Coronary artery (tissue), 2 donors: ENCODE data around the gene APOBEC3G.

ENCODE experiments used
- DNase-seq: peaks from one replicate; pipeline ENCODE4 v3.0.0-alpha.2; 2017; ENCODE audit warnings: low spot score
- H3K27ac ChIP-seq, 2 donors: fragments of 200-600 bp; sonication (generic); one replicate each; pipeline ENCODE4 v1.5.1; 2016 to 2019
- H3K4me3 ChIP-seq: fragments of 200-600 bp; sonication (generic); 2 replicates; pipeline ENCODE4 v1.5.1; 2016; ENCODE audit warnings: mild to moderate bottlenecking, moderate library complexity
- TF ChIP-seq, protein P1 (sequence below): fragments of 200-600 bp; sonication (generic); IDR thresholded peaks from one replicate; pipeline ENCODE4 v1.5.1; 2019; ENCODE audit warnings: antibody characterized with exemption

The APOBEC3G gene

DNA sequence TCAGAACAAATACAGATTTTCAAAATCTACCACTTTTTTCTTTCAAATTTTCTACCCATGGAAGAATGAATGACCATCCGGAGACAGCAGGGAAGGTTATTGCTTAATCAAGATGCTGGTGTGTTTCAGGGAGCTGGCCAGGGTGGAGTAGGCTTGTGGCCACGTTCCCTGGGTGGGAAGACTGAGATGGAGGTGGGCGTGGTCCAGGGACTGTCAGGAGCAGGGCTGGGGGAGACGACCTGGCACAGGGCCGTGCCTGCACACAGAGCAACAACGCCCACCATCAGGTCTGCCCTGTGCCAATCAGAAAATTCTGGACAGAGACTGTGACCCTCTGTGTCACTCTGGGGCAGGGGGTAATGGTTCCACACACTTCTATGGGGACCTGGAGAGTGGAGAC, 12.9 kb downstream of the APOBEC3G start:
- DNase-seq, result no peak
- no peak overlapping the region for H3K27ac ChIP-seq
- TF ChIP-seq, protein P1, sequence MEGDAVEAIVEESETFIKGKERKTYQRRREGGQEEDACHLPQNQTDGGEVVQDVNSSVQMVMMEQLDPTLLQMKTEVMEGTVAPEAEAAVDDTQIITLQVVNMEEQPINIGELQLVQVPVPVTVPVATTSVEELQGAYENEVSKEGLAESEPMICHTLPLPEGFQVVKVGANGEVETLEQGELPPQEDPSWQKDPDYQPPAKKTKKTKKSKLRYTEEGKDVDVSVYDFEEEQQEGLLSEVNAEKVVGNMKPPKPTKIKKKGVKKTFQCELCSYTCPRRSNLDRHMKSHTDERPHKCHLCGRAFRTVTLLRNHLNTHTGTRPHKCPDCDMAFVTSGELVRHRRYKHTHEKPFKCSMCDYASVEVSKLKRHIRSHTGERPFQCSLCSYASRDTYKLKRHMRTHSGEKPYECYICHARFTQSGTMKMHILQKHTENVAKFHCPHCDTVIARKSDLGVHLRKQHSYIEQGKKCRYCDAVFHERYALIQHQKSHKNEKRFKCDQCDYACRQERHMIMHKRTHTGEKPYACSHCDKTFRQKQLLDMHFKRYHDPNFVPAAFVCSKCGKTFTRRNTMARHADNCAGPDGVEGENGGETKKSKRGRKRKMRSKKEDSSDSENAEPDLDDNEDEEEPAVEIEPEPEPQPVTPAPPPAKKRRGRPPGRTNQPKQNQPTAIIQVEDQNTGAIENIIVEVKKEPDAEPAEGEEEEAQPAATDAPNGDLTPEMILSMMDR, result no peak
- no peak overlapping the region for H3K4me3 ChIP-seq

DNA sequence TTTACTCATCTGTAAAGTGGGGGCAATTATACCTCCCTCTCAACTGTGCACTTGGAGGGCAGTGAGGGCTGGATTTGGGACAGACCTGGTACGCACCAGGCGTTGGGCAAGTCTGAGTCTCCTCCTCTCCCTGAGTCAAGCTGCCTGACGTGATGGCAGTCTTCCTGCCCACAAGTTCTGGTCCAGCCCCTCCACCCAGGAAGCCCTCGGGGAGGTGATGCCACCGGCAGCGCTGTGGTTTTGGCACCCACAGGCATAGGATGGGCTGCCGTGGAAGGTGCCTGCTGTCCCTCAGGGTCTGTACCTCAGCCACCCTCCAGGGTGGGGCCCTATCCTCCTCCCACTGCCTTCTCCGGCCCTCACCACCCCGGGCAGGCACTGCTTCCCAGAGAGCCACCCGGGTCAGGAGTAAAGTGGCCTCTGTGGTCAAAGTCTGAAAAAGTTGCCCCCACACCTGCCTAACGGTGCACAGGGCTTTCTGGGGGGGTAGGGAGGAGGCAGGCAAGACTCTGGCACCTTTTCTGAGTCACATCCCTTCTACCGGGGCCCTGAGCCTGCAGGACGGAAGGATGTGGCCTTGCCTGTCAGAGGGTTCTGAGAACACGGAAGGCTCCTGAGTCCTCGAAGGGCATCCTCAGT, 13.5 kb downstream of the APOBEC3G start:
- no peak for DNase-seq
- no peak overlapping the region for H3K27ac ChIP-seq
- TF ChIP-seq, protein P1, result no peak
- no peak overlapping the region for H3K4me3 ChIP-seq

DNA sequence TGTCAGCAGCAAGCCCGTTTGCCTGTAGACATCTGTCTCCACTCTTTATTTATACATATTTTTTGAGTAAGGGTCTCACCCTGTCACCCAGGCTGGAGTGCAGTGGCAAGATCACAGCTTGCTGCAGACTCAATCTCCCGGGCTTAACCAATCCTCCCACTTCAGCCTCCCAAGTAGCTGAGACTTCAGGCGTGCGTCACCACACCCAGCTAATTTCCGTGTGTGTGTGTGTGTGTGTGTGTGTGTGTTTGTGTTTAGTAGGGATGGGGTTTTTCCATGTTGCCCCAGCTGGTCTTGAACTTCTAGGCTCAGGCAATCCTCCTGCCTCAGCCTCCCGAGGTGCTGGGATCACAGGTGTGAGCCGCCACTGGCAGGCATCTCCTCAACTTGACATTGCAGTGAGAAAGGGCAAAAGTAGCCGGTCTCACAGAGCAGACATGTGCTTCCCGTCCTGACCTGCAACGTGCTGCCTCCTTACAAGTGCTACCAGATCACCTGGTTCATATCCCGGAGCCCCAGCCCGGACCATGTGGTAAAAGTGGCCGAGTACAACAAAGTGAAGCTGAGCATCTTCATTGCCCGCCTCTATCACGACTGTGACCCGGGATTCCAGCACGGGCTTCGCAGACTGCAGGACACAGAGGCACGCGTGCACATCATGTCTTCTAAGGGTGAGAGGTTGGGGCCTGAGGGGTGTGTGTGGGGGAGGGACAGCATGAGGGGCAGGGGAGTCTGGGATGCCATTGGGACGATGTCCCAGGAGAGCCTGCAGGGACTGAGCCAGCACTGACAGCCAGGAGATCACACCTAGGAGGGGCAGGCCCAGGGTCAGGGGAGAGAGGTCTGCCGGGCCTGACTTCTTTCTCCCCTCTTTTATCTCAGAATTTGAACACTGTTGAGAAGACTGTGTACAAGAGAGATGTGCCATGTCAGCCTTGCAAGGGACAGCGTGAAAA, 14.3 kb downstream of the APOBEC3G start:
- H3K27ac ChIP-seq, result no peak overlapping the region
- TF ChIP-seq, protein P1, result no peak
- no peak overlapping the region for H3K4me3 ChIP-seq
- DNase-seq, result no peak

DNA sequence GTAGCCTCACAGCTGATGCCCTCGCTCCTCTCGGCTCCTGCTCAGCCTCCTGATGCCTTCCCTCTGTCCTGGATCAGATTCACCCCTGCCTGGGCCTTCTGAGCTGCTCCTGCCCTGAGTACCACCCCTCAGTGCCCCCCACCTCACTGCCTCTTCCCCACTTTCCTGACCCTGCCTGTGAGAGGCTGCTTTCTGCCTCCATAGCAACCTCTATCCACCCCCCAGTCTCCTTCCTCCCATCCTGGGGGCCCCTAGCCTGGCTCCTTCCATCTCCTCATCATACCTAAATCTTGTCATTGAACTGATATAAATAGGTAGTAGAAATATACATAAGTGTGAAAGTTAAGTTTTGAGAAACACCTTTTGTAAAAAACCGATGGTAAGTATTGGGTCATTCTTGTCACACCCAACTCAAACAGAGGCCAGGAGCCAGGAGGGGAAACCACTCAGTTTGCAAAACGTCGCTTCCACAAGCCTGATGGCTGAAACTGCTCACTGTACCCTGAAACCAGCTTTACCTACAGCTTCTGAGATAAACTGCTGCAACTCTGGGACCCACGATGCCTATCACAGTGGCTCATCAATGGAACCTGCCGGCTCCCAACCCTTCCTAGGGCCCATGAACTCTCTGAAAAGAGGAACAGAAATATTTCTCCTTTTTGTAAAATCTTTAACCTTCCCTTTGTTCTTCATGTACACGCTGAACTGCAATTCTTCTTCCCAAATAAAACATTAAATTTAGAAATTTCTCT, 15.2 kb downstream of the APOBEC3G start:
- Histone ChIP-seq H3K27ac (no peak overlapping the region), H3K4me3 (no peak overlapping the region)
- TF ChIP-seq, protein P1, result no peak
- DNase-seq, result no peak

DNA sequence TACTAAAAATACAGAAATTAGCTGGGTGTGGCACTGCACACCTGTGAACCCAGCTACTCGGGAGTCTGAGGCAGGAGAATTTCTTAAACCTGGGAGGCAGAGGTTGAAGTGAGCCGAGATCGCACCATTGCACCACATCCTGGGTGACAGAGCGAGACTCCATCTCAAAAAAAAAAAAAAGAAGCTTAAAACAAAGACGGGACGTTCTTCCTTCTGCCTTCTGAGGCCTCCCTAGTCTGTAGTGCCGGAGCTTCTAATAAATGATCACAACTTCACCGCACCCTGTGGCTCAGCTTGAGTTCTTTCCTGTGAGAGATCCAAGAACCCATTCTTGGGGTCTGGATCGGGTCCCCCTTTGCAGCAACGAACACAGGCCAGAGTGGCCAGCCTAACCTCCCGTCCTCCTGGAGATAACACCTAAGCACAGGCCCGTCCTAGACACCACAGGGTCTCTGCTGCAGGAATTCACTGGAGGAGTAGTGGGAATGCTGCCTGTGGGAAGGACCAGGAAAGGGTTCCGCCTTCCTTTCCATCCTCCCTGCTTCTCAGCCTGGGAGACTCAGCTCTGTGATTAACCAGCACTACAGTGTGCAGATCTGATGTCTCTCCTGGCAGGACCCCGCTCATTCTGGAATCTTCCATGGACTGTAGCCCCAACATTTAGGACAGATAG, 17.8 kb downstream of the APOBEC3G start:
- DNase-seq, result no peak
- H3K27ac ChIP-seq, result no peak overlapping the region

DNA sequence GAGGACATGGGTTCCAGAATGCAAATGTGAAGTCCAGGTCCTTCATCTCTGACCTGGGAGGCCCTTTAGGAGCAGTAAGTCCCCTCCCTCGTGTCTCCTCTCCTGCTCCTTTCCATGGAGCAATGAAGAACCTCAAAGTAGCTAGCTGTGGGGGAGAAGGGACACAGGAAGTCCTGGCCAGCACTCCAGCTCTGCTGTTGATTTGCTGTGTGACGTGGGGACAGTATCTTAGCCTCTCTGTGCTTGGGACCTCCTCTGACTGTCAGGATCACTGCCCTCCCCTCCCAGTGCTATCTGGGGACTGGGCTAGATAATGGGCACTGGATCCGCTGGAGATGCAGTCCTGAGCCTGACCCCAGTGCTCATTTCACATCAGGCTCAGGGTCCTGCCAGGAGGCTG, 18.9 kb downstream of the APOBEC3G start:
- no peak for DNase-seq
- TF ChIP-seq, protein P1, result no peak
- Histone ChIP-seq H3K4me3 (no peak overlapping the region), H3K27ac (no peak overlapping the region)

More for the DNA sequence above, 17.8 kb downstream of the APOBEC3G start:
- TF ChIP-seq, protein P1, result no peak
- H3K4me3 ChIP-seq, result no peak overlapping the region
